CD4-positive, alpha-beta T cell (primary cell): Measurements from ENCODE around the gene TECPR2. TPM values are rescaled to one million over a fixed set of nuclear protein-coding genes. Genes with fewer than 3 reads are reported as not detected.

ENCODE experiments used
- ATAC-seq: fragments of 200-7000 bp; cut with Tn5 transposase; one replicate; pipeline ENCODE4 v1.10.0; 2022; ENCODE audit warnings: mild to moderate bottlenecking; ENCODE audit not compliant: poor library complexity
- CTCF ChIA-PET: fragments of 350-600 bp; sonication (Branson Sonifier 250); formaldehyde crosslinking; loops from one replicate; lab custom pipeline; 2021; ENCODE audit warnings: antibody characterized with exemption, inconsistent platforms; lab: Charles Lee
- POLR2A ChIA-PET: fragments of 350-600 bp; sonication (Branson Sonifier 250); formaldehyde crosslinking; loops from one replicate; lab custom pipeline; 2021; ENCODE audit warnings: antibody characterized with exemption, inconsistent platforms; lab: Charles Lee
- DNase-seq, 14 experiments: peaks; one replicate each; pipeline ENCODE4 v3.0.0-alpha.2; 2013 to 2020; ENCODE audit warnings: mixed read lengths in 2 of 14
- H3K27ac ChIP-seq, 2 donors: one replicate each; pipeline versions ENCODE4 v1.5.1 to v1.7.0; 2013; ENCODE audit warnings: low read length in 2 of 2, low read depth in 1 of 2, mild to moderate bottlenecking in 1 of 2
- H3K27me3 ChIP-seq, 2 experiments: 1 replicate in 1 of 2; 2 replicates in 1 of 2; pipeline versions ENCODE4 v1.6.1 to v1.7.0; 2013; ENCODE audit warnings: low read length in 2 of 2, control low read depth in 1 of 2, mild to moderate bottlenecking in 1 of 2, moderate library complexity in 1 of 2; ENCODE audit not compliant: insufficient read depth in 2 of 2, control insufficient read depth in 1 of 2
- H3K36me3 ChIP-seq: one replicate; pipeline ENCODE4 v1.6.1; 2013; ENCODE audit warnings: low read length, control low read depth; ENCODE audit not compliant: insufficient read depth
- H3K4me1 ChIP-seq: one replicate; pipeline ENCODE4 v1.6.1; 2013; ENCODE audit warnings: low read length, control low read depth; ENCODE audit not compliant: insufficient read depth
- H3K4me3 ChIP-seq: one replicate; pipeline ENCODE4 v1.5.1; 2013; ENCODE audit warnings: mild to moderate bottlenecking, low read length, moderate library complexity
- H3K9me3 ChIP-seq, 2 experiments: 1 replicate in 1 of 2; 2 replicates in 1 of 2; pipeline versions ENCODE4 v1.6.1 to v1.7.0; 2013; ENCODE audit warnings: low read length in 2 of 2, mild to moderate bottlenecking in 2 of 2, control low read depth in 1 of 2, moderate library complexity in 1 of 2; ENCODE audit not compliant: control insufficient read depth in 1 of 2, insufficient read depth in 1 of 2
- H3K27ac Mint-ChIP-seq: one replicate; pipeline ENCODE4 v1.8.0; 2020; ENCODE audit warnings: mixed read lengths
- H3K27me3 Mint-ChIP-seq: one replicate; pipeline ENCODE4 v1.8.0; 2021; ENCODE audit warnings: mixed read lengths
- H3K36me3 Mint-ChIP-seq: one replicate; pipeline ENCODE4 v1.8.0; 2021; ENCODE audit warnings: low read depth, mixed read lengths
- H3K4me1 Mint-ChIP-seq: one replicate; pipeline ENCODE4 v1.8.0; 2021; ENCODE audit warnings: low read depth, mixed read lengths
- H3K4me3 Mint-ChIP-seq: one replicate; pipeline ENCODE4 v1.8.0; 2020; ENCODE audit warnings: mild to moderate bottlenecking, mixed read lengths
- H3K9me3 Mint-ChIP-seq: one replicate; pipeline ENCODE4 v1.8.0; 2020; ENCODE audit warnings: mixed read lengths
- intact Hi-C, 2 experiments: fragments of 100-400 bp; cut with DNase I in 1 of 2; cut with micrococcal nuclease in 1 of 2; formaldehyde crosslinking; loops; one replicate each; pipeline versions ENCODE4 v1.15.1 to v1.9.0; 2023 to 2025; cut with DNase I, micrococcal nuclease
- total RNA-seq, 174 experiments: library from RNA in 2 of 174; stranded (reverse) in 2 of 174; gene quantifications; one replicate each; pipeline ENCODE4 v1.2.3 and lab custom pipeline; 2021 to 2026
- TF ChIP-seq, protein P1 (sequence below): fragments of 200-600 bp; IDR thresholded peaks from one replicate; pipeline ENCODE4 v1.8.0; 2022; ENCODE audit warnings: antibody characterized with exemption, mild to moderate bottlenecking

Gene TECPR2
- total RNA-seq, 2 experiments from 2014 or later = 5.0 to 5.4 TPM

- H3K27ac ChIP-seq = no peak overlapping the region
These were observed 27.5 kb downstream of the TECPR2 start for GRCh38 chr14:102390064-102390855.

GRCh38 chr14:102392506-102392905 is 29.8 kb downstream of the TECPR2 start:
- no peak overlapping the region for H3K4me3 ChIP-seq
- H3K27ac ChIP-seq = no peak overlapping the region
- DNase-seq (no peak), ATAC-seq (no peak)
- intact Hi-C loops = no loop called here
- CTCF ChIA-PET = no interaction called here
- no peaks in the 10 kb centered on the region for H3K36me3 ChIP-seq
- no peaks in the 10 kb centered on the region for H3K27me3 Mint-ChIP-seq
- peaks cover 14% of the 10 kb centered on the region for H3K4me1 ChIP-seq
- peaks cover 11% of the 10 kb centered on the region for H3K4me1 Mint-ChIP-seq
- TF ChIP-seq, protein P1, sequence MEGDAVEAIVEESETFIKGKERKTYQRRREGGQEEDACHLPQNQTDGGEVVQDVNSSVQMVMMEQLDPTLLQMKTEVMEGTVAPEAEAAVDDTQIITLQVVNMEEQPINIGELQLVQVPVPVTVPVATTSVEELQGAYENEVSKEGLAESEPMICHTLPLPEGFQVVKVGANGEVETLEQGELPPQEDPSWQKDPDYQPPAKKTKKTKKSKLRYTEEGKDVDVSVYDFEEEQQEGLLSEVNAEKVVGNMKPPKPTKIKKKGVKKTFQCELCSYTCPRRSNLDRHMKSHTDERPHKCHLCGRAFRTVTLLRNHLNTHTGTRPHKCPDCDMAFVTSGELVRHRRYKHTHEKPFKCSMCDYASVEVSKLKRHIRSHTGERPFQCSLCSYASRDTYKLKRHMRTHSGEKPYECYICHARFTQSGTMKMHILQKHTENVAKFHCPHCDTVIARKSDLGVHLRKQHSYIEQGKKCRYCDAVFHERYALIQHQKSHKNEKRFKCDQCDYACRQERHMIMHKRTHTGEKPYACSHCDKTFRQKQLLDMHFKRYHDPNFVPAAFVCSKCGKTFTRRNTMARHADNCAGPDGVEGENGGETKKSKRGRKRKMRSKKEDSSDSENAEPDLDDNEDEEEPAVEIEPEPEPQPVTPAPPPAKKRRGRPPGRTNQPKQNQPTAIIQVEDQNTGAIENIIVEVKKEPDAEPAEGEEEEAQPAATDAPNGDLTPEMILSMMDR = no peak
- peaks cover 27% of the 10 kb centered on the region for H3K36me3 Mint-ChIP-seq
- POLR2A ChIA-PET = no interaction called here
- no peak overlapping the region for H3K27ac Mint-ChIP-seq
- H3K9me3 Mint-ChIP-seq = no peaks in the 10 kb centered on the region
- no peaks in the 10 kb centered on the region for H3K27me3 ChIP-seq
- no peak overlapping the region for H3K4me3 Mint-ChIP-seq
- H3K9me3 ChIP-seq = peaks cover 0 to 7% of the 10 kb centered on the region in 2 experiments

More at GRCh38 chr14:102390064-102390855, 27.5 kb downstream of the TECPR2 start:
- Mint-ChIP-seq H3K27me3 (no peaks in the 10 kb centered on the region), H3K36me3 (peaks cover 24% of the 10 kb centered on the region), H3K4me1 (peaks cover 11% of the 10 kb centered on the region), H3K27ac (no peak overlapping the region), H3K4me3 (no peak overlapping the region), H3K9me3 (no peaks in the 10 kb centered on the region)
- DNase-seq (no peak), ATAC-seq (no peak)
- intact Hi-C loops = no loop called here
- Histone ChIP-seq H3K4me3 (no peak overlapping the region), H3K36me3 (no peaks in the 10 kb centered on the region), H3K9me3 (peaks cover 0 to 4% of the 10 kb centered on the region in 2 experiments), H3K27me3 (no peaks in the 10 kb centered on the region), H3K4me1 (peaks cover 13% of the 10 kb centered on the region)
- TF ChIP-seq, protein P1 = no peak
- CTCF ChIA-PET = no interaction called here
- POLR2A ChIA-PET = no interaction called here

- Mint-ChIP-seq H3K4me3 (peak overlapping the region; percentile 71), H3K9me3 (no peaks in the 10 kb centered on the region), H3K27me3 (no peaks in the 10 kb centered on the region), H3K4me1 (peaks cover 11% of the 10 kb centered on the region), H3K36me3 (peaks cover 44% of the 10 kb centered on the region), H3K27ac (peak overlapping the region; percentile 82)
- TF ChIP-seq, protein P1 = no peak
- ChIA-PET POLR2A (interaction anchor here (1.1 kb wide), 1 partner anchor 78 kb away, joined by 3 read pairs; no protein-coding TSS in a partner anchor), CTCF (no interaction called here)
- peaks cover 14% of the 10 kb centered on the region for H3K4me1 ChIP-seq
- DNase-seq (peak in 3 of 14 experiments; percentile 18 to 48 (median 47)), ATAC-seq (peak; percentile 90)
- intact Hi-C loops = no loop called here
- peaks cover 12 to 20% of the 10 kb centered on the region in 2 experiments for H3K9me3 ChIP-seq
- no peaks in the 10 kb centered on the region for H3K27me3 ChIP-seq
- peak overlapping the region; percentile 29 to 36 for H3K27ac ChIP-seq
- no peaks in the 10 kb centered on the region for H3K36me3 ChIP-seq
- no peak overlapping the region for H3K4me3 ChIP-seq
These were observed 32.1 kb downstream of the TECPR2 start for GRCh38 chr14:102394717-102395375.
